Panc1 (cell line): Measurements from ENCODE around the gene SRP68. TPM values are rescaled to one million over a fixed set of nuclear protein-coding genes. Genes with fewer than 3 reads are reported as not detected.
A peak's percentile ranks its signal among the peaks of the same experiment; 100 is the strongest.

Experiments used
- ATAC-seq: fragments of 200-7000 bp; cut with Tn5 transposase; 2 replicates; pipeline ENCODE4 v1.9.1; 2020; ENCODE audit warnings: mild to moderate bottlenecking, moderate library complexity
- BruUV-seq: library from RNA; stranded (reverse); fragments of 400-500 nt; replicated peaks from 2 replicates; lab custom pipeline; 2021; lab: Mats Ljungman, UMichigan
- CTCF ChIA-PET: fragments of 300-600 bp; sonication (Branson Sonifier 250); formaldehyde crosslinking; loops from one replicate; lab custom pipeline; 2022; ENCODE audit warnings: antibody characterized with exemption; lab: Charles Lee
- POLR2A ChIA-PET: fragments of 300-600 bp; sonication (Branson Sonifier 250); formaldehyde crosslinking; loops from one replicate; lab custom pipeline; 2022; ENCODE audit warnings: antibody characterized with exemption; lab: Charles Lee
- DNase-seq: peaks from one replicate; pipeline ENCODE4 v3.0.0-alpha.2; 2010; ENCODE audit warnings: low read depth, low spot score
- H3K27ac ChIP-seq: 2 replicates; pipeline ENCODE4 v1.5.1; 2011; ENCODE audit warnings: mild to moderate bottlenecking, low read length, inconsistent platforms
- H3K27me3 ChIP-seq: fragments of 200-500 bp; sonication (Bioruptor generic); 2 replicates; pipeline ENCODE4 v1.6.0; 2014; ENCODE audit warnings: low read length, inconsistent platforms; ENCODE audit not compliant: control insufficient read depth, insufficient read depth
- H3K36me3 ChIP-seq: fragments of 200-500 bp; sonication (Bioruptor generic); 2 replicates; pipeline ENCODE4 v1.5.1; 2014; ENCODE audit warnings: inconsistent platforms, mild to moderate bottlenecking, low read length, moderate library complexity; ENCODE audit not compliant: control insufficient read depth, insufficient read depth
- H3K4me1 ChIP-seq: 2 replicates; pipeline ENCODE4 v1.5.1; 2011; ENCODE audit warnings: inconsistent platforms, mild to moderate bottlenecking, low read length, moderate library complexity; ENCODE audit not compliant: control insufficient read depth, insufficient read depth
- H3K4me3 ChIP-seq, 2 experiments: 2 replicates each; pipeline ENCODE4 v1.5.1; 2011 to 2012; ENCODE audit warnings: low read depth in 2 of 2, low read length in 2 of 2, mild to moderate bottlenecking in 2 of 2, inconsistent platforms in 1 of 2, moderate library complexity in 1 of 2
- H3K9me3 ChIP-seq: fragments of 200-500 bp; sonication (Bioruptor generic); 2 replicates; pipeline ENCODE4 v1.5.1; 2014; ENCODE audit warnings: low read depth, mild to moderate bottlenecking, inconsistent platforms, low read length, moderate library complexity; ENCODE audit not compliant: control insufficient read depth, insufficient read depth
- CTCF ChIP-seq: fragments of 450-650 bp; IDR thresholded peaks from 2 replicates; pipeline ENCODE4 v1.5.1; 2017; ENCODE audit warnings: mild to moderate bottlenecking
- POLR2AphosphoS5 ChIP-seq: IDR thresholded peaks from 2 replicates; pipeline ENCODE4 v1.6.1; 2012; ENCODE audit warnings: mild to moderate bottlenecking, low read depth, low read length, moderate library complexity
- REST ChIP-seq, 2 experiments: IDR thresholded peaks; 2 replicates each; pipeline ENCODE4 v1.6.1; 2011 to 2012; ENCODE audit warnings: low read depth in 2 of 2, control low read depth in 1 of 2, low read length in 1 of 2, mild to moderate bottlenecking in 1 of 2, moderate library complexity in 1 of 2; ENCODE audit not compliant: insufficient read depth in 1 of 2
- in situ Hi-C: cut with HindIII; loops from 2 replicates; pipeline ENCODE4 v1.10.0; 2016; ENCODE audit warnings: low sequenced_read_pairs, low pct_unique_long_range_greater_than_20kb
- intact Hi-C: fragments of 100-400 bp; cut with micrococcal nuclease; formaldehyde crosslinking; loops from one replicate; pipeline ENCODE4 v1.10.0; 2022; ENCODE audit not compliant: unreplicated experiment
- total RNA-seq: library from RNA; stranded (reverse); gene quantifications from one replicate; pipeline ENCODE4 v1.2.1, GENCODE V29; 2021; ENCODE audit not compliant: unreplicated experiment

Gene SRP68
- total RNA-seq, 1 experiment from 2014 or later, result 100 TPM

- no peak for ATAC-seq
- Histone ChIP-seq H3K4me3 (no peak overlapping the region), H3K27me3 (no peaks in the 10 kb centered on the region), H3K9me3 (no peaks in the 10 kb centered on the region), H3K4me1 (no peaks in the 10 kb centered on the region), H3K27ac (no peak overlapping the region), H3K36me3 (peaks cover 3% of the 10 kb centered on the region; the same call in 1 of the 2 replicates)
- TF ChIP-seq CTCF (no peak), POLR2AphosphoS5 (peak; percentile 5; the same call in 1 of the 2 replicates), REST (IDR thresholded peaks at IDR 0.05; ENCODE audit: insufficient read depth in 1 of 2, low read depth in 2 of 2, low read length in 1 of 2) (no peak)
- ChIA-PET CTCF (no interaction called here), POLR2A (no interaction called here)
- no TSS peak for BruUV-seq
- in situ Hi-C loops (no loop called here), intact Hi-C loops (no loop called here)
- DNase-seq, result no peak
Observed at GRCh38 chr17:76087531-76087930, 15.2 kb upstream of the SRP68 start.

GRCh38 chr17:76086384-76086783, 14.1 kb upstream of the SRP68 start:
- H3K36me3 ChIP-seq, result peaks cover 3% of the 10 kb centered on the region; the same call in 1 of the 2 replicates
- in situ Hi-C loops (no loop called here), intact Hi-C loops (no loop called here)
- CTCF ChIA-PET, result no interaction called here
- DNase-seq (no peak), ATAC-seq (no peak)
- no peaks in the 10 kb centered on the region for H3K4me1 ChIP-seq
- TF ChIP-seq POLR2AphosphoS5 (no peak), REST (IDR thresholded peaks at IDR 0.05; ENCODE audit: insufficient read depth in 1 of 2, low read depth in 2 of 2, low read length in 1 of 2) (no peak), CTCF (no peak)
- no peaks in the 10 kb centered on the region for H3K9me3 ChIP-seq
- H3K4me3 ChIP-seq, result no peak overlapping the region
- BruUV-seq, result no TSS peak
- POLR2A ChIA-PET, result interaction anchor here (0.9 kb wide), 1 partner anchor 9 kb away, joined by 4 read pairs; no protein-coding TSS in a partner anchor
- H3K27ac ChIP-seq, result no peak overlapping the region
- H3K27me3 ChIP-seq, result no peaks in the 10 kb centered on the region
